Glutamatergic neuron (in vitro differentiated cells): Measurements from ENCODE around the gene GXYLT1. TPM values are rescaled to one million over a fixed set of nuclear protein-coding genes. Genes with fewer than 3 reads are reported as not detected.

Experiments
- DNase-seq: peaks from one replicate; pipeline ENCODE4 v3.0.0; 2022
- H3K27ac Mint-ChIP-seq: one replicate; pipeline ENCODE4 v1.8.0; 2020; ENCODE audit warnings: mild to moderate bottlenecking, mixed read lengths, inconsistent platforms; ENCODE audit not compliant: unreplicated experiment
- H3K27me3 Mint-ChIP-seq: one replicate; pipeline ENCODE4 v1.8.0; 2020; ENCODE audit warnings: mild to moderate bottlenecking, moderate library complexity, mixed read lengths, inconsistent platforms; ENCODE audit not compliant: unreplicated experiment
- H3K36me3 Mint-ChIP-seq: one replicate; pipeline ENCODE4 v1.8.0; 2020; ENCODE audit warnings: mild to moderate bottlenecking, mixed read lengths, inconsistent platforms; ENCODE audit not compliant: unreplicated experiment
- H3K4me1 Mint-ChIP-seq: one replicate; pipeline ENCODE4 v1.8.0; 2020; ENCODE audit warnings: mild to moderate bottlenecking, low read depth, mixed read lengths, inconsistent platforms; ENCODE audit not compliant: unreplicated experiment
- H3K4me3 Mint-ChIP-seq: one replicate; pipeline ENCODE4 v1.8.0; 2020; ENCODE audit warnings: mild to moderate bottlenecking, mixed read lengths, inconsistent platforms; ENCODE audit not compliant: unreplicated experiment
- H3K9me3 Mint-ChIP-seq: one replicate; pipeline ENCODE4 v1.8.0; 2020; ENCODE audit warnings: mild to moderate bottlenecking, moderate library complexity, mixed read lengths, inconsistent platforms; ENCODE audit not compliant: unreplicated experiment
- total RNA-seq: library from RNA; stranded (reverse); fragmentation: NEBNext Ultra II Directional; extraction: Animal tissue kit (Norgen Biotek cat#: 25700); gene quantifications from one replicate; pipeline ENCODE4 v1.2.1, GENCODE V29; 2021; ENCODE audit not compliant: unreplicated experiment
- TF ChIP-seq, protein P1 (sequence below): fragments of 200-600 bp; sonication (generic); IDR thresholded peaks from one replicate; pipeline ENCODE4 v1.5.0; 2021; ENCODE audit not compliant: partially characterized antibody, unreplicated experiment

GXYLT1 gene
- total RNA-seq, 1 donor from 2014 or later = 3.4 TPM

DNA sequence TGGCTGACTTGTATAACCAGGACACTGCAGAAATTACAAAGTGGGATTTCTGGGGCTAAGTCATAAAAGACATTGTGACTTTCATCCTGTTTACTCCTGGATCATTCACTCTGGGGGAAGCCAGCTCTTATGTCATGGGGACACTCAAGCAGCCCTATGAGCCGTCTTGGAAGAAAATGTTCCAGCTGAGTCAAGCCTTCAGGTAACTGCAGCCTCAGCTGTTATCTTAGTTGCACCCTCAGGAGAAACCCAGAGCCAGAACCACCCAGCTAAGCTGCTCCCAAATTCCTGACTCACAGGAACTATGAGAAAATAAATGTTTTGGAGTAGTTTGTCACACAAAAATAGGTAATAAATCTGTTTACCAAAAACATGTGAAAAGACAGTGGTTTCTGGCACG, 43.1 kb upstream of the GXYLT1 start:
- H3K27ac Mint-ChIP-seq = no peak overlapping the region
- no peak overlapping the region for H3K4me3 Mint-ChIP-seq
- H3K4me1 Mint-ChIP-seq = peaks cover 2% of the 10 kb centered on the region
- no peaks in the 10 kb centered on the region for H3K9me3 Mint-ChIP-seq
- H3K36me3 Mint-ChIP-seq = no peaks in the 10 kb centered on the region
- H3K27me3 Mint-ChIP-seq = no peaks in the 10 kb centered on the region
- TF ChIP-seq, protein P1, sequence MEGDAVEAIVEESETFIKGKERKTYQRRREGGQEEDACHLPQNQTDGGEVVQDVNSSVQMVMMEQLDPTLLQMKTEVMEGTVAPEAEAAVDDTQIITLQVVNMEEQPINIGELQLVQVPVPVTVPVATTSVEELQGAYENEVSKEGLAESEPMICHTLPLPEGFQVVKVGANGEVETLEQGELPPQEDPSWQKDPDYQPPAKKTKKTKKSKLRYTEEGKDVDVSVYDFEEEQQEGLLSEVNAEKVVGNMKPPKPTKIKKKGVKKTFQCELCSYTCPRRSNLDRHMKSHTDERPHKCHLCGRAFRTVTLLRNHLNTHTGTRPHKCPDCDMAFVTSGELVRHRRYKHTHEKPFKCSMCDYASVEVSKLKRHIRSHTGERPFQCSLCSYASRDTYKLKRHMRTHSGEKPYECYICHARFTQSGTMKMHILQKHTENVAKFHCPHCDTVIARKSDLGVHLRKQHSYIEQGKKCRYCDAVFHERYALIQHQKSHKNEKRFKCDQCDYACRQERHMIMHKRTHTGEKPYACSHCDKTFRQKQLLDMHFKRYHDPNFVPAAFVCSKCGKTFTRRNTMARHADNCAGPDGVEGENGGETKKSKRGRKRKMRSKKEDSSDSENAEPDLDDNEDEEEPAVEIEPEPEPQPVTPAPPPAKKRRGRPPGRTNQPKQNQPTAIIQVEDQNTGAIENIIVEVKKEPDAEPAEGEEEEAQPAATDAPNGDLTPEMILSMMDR = no peak
- no peak for DNase-seq

DNA sequence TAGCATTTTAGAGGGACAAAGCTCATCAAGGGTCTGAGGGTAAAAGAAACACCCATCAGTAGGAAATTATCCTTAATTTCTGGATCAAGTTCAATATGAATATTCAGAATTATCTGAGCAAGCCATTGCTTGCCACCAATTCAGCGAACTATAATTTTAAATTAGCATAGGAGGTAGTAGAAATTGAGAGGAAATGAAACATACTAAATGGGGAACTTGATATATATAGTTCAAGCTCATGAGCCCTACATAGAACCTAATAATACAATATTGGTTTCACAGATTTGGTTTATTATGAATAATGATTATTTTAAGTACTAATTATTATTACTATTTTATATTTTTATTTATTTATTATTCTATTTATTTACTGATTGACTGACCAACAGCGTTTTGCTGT, 42.1 kb upstream of the GXYLT1 start:
- no peak overlapping the region for H3K27ac Mint-ChIP-seq
- peaks cover 2% of the 10 kb centered on the region for H3K4me1 Mint-ChIP-seq
- H3K27me3 Mint-ChIP-seq = no peaks in the 10 kb centered on the region
- no peaks in the 10 kb centered on the region for H3K9me3 Mint-ChIP-seq
- no peaks in the 10 kb centered on the region for H3K36me3 Mint-ChIP-seq
- TF ChIP-seq, protein P1 = no peak
- H3K4me3 Mint-ChIP-seq = no peak overlapping the region
- DNase-seq = no peak

DNA sequence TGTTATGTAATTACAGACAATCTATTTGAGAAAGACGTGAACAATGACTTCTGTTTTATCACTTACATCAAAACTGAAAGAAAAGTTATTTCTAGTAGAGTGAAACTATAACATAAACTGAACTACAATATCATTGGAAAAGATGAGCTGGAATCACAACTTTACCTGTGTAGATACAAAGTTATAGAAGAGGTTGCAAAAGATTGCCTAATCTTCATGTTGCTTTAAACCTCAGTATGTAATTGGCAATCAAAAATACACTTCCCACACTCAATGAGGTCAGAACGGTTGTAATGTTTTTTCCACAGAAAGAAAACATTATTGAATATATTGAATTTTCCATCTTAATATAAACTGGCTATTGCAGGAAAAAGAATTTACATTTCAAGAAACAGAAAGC, 37.7 kb upstream of the GXYLT1 start:
- no peaks in the 10 kb centered on the region for H3K4me1 Mint-ChIP-seq
- no peak overlapping the region for H3K4me3 Mint-ChIP-seq
- no peaks in the 10 kb centered on the region for H3K27me3 Mint-ChIP-seq
- DNase-seq = no peak
- TF ChIP-seq, protein P1 = no peak
- peaks cover 2% of the 10 kb centered on the region for H3K9me3 Mint-ChIP-seq
- H3K36me3 Mint-ChIP-seq = peaks cover 5% of the 10 kb centered on the region
- H3K27ac Mint-ChIP-seq = no peak overlapping the region

DNA sequence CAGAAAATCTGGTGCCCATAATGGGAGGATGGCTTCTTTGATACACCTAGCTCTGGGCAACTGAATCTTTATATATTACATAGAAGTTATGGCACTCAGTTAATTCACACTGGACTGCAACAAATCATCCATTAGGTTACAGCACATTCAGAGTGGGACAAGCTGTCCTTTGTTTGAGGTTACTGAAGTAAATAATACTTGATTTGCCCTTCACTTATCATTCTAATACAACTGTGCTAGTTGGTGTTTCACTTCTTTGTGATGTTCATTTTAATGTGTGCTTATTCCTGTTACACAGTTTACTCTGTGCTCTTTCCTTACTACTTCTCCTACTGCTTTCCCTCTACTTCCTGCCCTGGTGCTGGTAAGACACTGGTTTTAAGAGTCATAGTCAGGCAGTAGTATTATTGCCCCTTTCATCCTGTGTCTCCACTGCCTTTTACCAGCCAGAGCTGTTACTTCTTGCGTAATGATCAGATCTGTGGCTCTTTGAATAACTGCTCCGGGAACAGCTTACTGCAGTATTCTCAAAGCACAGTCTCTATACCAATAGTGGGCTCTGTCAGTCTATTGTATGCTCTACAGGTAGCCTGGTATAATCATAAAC, 36.4 kb upstream of the GXYLT1 start:
- no peak for DNase-seq
- Mint-ChIP-seq H3K4me3 (no peak overlapping the region), H3K9me3 (peaks cover 6% of the 10 kb centered on the region), H3K27ac (no peak overlapping the region), H3K36me3 (peaks cover 17% of the 10 kb centered on the region), H3K27me3 (peaks cover 2% of the 10 kb centered on the region), H3K4me1 (no peaks in the 10 kb centered on the region)
- TF ChIP-seq, protein P1 = no peak

GRCh38 chr12:42178101-42178500, 33.4 kb upstream of the GXYLT1 start:
- no peaks in the 10 kb centered on the region for H3K4me1 Mint-ChIP-seq
- peaks cover 10% of the 10 kb centered on the region for H3K9me3 Mint-ChIP-seq
- peaks cover 28% of the 10 kb centered on the region for H3K36me3 Mint-ChIP-seq
- no peak overlapping the region for H3K27ac Mint-ChIP-seq
- TF ChIP-seq, protein P1 = no peak
- H3K4me3 Mint-ChIP-seq = no peak overlapping the region
- H3K27me3 Mint-ChIP-seq = peaks cover 6% of the 10 kb centered on the region
- DNase-seq = no peak
